ENCODE data around the gene IL4R. TPM values are rescaled to one million over a fixed set of nuclear protein-coding genes. Genes with fewer than 3 reads are reported as not detected.

IL4R gene
- total and polyA plus RNA-seq, 2 of the 13 experiments (the other 11 are each of a cell fraction or from before 2014, with no cell fraction given), result 15.9 to 49.6 TPM

GRCh38 chr16:27313422-27314160, at the start of gene IL4R (continued):
- TF ChIP-seq SP140L (CRISPR knock-in tag; IDR thresholded peaks at IDR 0.05; ENCODE audit: borderline replicate concordance) (0 out of 2 replicates have a peak, but pooled peaks have one; percentile 57), SMAD1 (CRISPR knock-in tag; IDR thresholded peaks at IDR 0.05; ENCODE audit: borderline replicate concordance, low read depth) (0 out of 2 replicates have a peak, but pooled peaks have one; percentile 79), SRSF1 (optimal IDR thresholded peaks at IDR 0.05; ENCODE audit: low read depth, low read length) (no peak), ZNF552 (CRISPR knock-in tag; IDR thresholded peaks at IDR 0.05; ENCODE audit: borderline replicate concordance) (no peak), ZNF775 (CRISPR knock-in tag; IDR thresholded peaks at IDR 0.05; ENCODE audit: borderline replicate concordance) (no peak), PRPF4 (IDR thresholded peaks at IDR 0.05; ENCODE audit: low read depth, low read length, poor library complexity, severe bottlenecking) (no peak), ZNF317 (CRISPR knock-in tag; IDR thresholded peaks at IDR 0.05) (0 out of 2 replicates have a peak, but pooled peaks have one; percentile 58), ZFX (CRISPR knock-in tag; IDR thresholded peaks at IDR 0.05; ENCODE audit: low read depth) (peak; percentile 96), NAIF1 (CRISPR knock-in tag; IDR thresholded peaks at IDR 0.05; ENCODE audit: borderline replicate concordance) (no peak), ZNF256 (CRISPR knock-in tag; conservative IDR thresholded peaks at IDR 0.05) (no peak), NFYB (CRISPR knock-in tag; IDR thresholded peaks at IDR 0.05) (no peak; the same call in 1 of the 2 replicates), GPBP1L1 (CRISPR knock-in tag; IDR thresholded peaks at IDR 0.05) (no peak), ZNF547 (CRISPR knock-in tag; IDR thresholded peaks at IDR 0.05) (0 out of 2 replicates have a peak, but pooled peaks have one; percentile 52), ZNF225 (CRISPR knock-in tag; IDR thresholded peaks at IDR 0.05) (no peak), HINFP (CRISPR knock-in tag; IDR thresholded peaks at IDR 0.05; ENCODE audit: low read depth) (peak; percentile 47; the same call in 1 of the 2 replicates), MLXIP (CRISPR knock-in tag; IDR thresholded peaks at IDR 0.05; ENCODE audit: borderline replicate concordance) (no peak), NFIB (CRISPR knock-in tag; IDR thresholded peaks at IDR 0.05; ENCODE audit: borderline replicate concordance) (no peak), ZNF652 (CRISPR knock-in tag; IDR thresholded peaks at IDR 0.05; ENCODE audit: borderline replicate concordance, low read depth) (no peak), ARNT2 (CRISPR knock-in tag; IDR thresholded peaks at IDR 0.05; ENCODE audit: low read depth) (peak; percentile 78), ZNF180 (CRISPR knock-in tag; IDR thresholded peaks at IDR 0.05; ENCODE audit: borderline replicate concordance, low read depth) (no peak), WIZ (CRISPR knock-in tag; IDR thresholded peaks at IDR 0.05) (no peak), EEA1 (CRISPR knock-in tag; IDR thresholded peaks at IDR 0.05; ENCODE audit: borderline replicate concordance) (no peak), RFX1 (IDR thresholded peaks at IDR 0.05) (no peak), MAFK (conservative IDR thresholded peaks at IDR 0.05 in 1 of 2, IDR thresholded peaks at IDR 0.05 in 1 of 2; ENCODE audit: low read length in 2 of 2) (no peak)

Measured in HepG2 (cell line).